HG03280 (cell line): ENCODE results near the gene ATP13A3.

Experiments used
- ATAC-seq: cut with Tn5 transposase; IDR thresholded peaks from one replicate; pipeline ENCODE4 v1.9.1; 2021; ENCODE audit warnings: mild to moderate bottlenecking, moderate library complexity; ENCODE audit not compliant: unreplicated experiment

Gene ATP13A3

DNA sequence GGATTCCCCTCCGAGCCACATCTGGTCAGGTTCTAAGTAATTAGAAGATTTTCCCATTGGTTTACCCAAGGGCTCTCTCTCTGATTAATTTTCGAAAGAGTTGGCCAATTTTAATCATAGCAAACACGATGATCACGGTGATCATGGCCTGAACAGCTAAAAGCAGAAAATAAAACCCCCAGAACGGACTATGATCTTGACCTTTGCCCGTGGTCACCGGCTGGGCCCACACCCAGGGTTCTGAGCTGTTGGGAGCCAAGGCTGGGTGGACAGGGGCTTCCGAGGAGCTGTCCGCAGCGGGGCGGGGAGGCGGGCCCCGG lies 90.3 kb downstream of the ATP13A3 start:
- ATAC-seq = no peak

DNA sequence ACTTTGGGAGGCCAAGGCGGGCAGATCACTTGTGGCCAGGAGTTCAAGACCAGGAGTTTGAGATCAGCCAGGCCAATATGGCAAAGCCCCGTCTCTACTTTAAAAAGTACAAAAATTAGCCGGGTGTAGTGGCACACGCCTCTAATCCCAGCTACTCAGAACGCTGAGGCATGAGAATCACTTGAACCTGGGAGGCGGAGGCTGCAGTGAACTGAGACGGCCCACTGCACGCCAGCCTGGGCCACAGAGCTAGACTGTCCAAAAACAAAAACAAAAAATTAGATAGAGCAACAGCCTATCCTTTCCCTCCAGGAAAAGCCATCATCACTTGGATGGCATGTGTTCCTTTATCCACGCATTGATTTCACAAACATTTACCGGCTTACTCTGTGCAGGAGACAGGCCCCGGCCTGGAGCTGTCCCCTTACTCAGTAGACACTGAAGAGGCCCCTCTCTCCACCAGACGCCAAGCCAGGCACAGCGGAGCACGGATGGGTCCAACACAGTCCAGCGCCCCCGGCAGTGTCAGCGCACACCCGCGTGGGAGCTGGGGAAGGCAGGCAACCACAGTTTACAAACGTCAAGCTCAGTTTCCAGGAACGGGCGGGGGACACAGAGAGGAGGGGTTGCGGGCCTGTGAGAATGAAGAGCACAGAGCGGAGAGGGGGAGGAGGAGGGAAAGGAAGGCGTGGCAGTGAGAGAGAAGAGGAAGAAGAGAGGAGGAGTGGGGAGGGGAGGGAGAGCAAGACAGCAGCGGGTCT lies 90.8 kb downstream of the ATP13A3 start:
- ATAC-seq = no peak

DNA sequence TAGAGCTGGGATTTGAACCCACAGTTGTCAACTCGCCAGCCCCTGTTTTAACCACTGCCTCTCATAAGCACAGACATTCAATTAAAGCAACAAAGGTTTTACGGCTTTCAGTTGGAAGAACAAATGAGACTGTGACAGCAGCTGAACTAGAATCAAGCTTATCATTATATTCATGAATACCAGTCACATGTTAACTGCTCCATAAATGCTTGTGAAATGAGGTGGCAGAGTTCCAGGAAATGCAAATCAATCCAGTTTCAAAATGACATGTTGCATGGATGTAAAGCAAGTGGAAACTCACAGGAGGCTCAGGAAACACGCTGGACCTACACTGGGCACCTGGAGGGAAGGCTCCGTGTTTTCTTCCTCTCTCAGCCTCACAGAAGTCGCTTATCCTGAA lies 91.6 kb downstream of the ATP13A3 start:
- ATAC-seq = no peak

DNA sequence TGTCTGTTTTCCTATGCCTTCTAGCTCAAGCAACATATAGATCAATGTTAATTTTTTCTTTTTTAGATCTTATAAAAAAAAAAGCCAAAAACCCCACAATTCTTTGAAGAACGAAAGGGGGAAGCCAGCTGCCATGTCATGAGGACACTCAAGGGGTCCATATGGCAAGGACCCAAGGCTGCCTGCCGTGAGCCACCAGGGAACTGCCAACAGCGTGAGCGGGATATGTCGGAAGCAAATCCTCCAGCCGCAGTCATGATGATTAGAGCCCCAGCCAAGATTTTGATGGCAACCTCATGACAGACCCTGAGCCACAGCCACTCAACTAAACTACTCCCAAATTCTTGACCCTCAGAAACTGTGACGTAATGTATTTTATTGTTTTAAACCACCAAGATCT lies 94.2 kb downstream of the ATP13A3 start:
- ATAC-seq = no peak

DNA sequence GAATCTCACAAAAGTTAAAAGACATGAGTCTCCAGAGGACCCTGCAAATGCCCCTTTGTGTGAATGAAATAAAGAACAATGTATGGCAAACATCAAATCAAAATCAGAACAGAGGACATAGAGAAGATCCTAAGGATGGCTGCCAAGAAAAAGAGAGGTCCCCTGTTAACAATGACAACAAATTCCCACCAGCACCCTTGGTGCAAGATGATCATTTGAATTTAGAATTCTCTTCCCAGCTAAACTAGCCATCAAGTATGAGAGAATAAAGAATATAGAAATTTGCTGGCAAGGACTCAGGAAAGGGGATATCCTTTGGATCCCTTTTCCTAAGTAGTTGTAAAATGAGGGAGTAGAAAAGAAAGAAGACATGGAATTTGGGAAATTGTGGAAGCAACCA lies 96.0 kb downstream of the ATP13A3 start:
- no peak for ATAC-seq

DNA sequence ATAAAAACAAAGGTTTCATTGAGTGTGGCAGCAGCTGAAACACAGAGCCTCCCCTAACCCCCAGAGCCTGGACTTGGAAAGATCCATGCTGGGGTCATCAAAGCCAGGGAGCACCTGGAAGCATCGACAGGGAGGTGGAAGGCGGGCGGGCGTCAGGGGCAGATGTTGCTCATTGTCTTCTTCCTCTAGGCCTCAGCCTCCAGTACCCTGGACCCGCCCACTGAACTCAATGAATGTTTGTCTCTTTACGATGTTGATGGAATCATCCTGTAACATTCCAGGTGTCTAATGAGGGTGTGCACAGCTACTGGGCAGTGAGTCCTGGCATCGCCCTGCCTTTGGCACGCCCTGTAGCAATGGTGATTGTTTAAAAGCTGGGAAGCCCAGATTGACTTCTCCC lies 97.5 kb downstream of the ATP13A3 start:
- ATAC-seq = no peak

DNA sequence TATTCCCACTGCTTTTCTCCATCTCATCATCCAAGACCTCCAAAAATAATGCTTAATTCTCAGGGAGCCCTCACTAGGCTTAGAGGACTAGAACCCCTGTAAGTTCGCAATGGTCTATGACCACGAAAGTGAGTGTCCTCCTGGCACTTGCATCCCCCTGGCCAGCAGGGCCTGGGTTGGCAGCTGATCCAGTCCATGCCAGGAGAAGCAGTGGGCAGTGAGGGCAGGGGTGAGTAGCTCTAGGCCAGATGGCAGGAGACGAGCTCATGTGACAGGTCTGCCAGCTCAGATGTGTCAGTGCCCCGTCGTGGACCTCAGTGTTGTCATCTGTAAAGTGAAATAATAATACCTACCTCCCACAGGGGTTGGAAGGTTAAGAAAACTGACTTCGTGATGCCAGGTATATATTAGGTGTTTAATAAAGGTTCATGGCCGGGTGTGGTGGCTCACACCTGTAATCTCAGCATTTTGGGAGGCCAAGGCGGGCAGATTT lies 98.8 kb downstream of the ATP13A3 start:
- no peak for ATAC-seq

DNA sequence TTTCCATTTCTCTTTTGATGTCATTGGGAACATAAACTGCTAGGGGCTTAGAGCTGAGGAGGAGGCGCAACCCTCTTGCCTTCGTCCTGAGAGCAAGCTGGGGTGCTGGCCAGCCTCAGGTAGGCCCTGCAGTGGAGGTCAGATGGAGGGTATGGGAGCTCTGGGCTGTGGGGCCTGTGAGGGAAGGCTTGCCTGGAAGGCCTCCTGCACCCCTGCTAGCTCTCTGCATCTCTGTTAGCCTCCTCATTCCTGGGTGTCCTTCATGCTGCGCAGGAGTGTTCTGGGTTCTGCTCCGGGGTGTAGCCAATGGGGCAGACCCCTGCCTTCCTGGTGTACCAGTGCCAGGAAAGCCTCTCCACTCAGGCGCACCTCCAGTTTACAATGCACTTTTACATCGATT lies 99.5 kb downstream of the ATP13A3 start:
- no peak for ATAC-seq

DNA sequence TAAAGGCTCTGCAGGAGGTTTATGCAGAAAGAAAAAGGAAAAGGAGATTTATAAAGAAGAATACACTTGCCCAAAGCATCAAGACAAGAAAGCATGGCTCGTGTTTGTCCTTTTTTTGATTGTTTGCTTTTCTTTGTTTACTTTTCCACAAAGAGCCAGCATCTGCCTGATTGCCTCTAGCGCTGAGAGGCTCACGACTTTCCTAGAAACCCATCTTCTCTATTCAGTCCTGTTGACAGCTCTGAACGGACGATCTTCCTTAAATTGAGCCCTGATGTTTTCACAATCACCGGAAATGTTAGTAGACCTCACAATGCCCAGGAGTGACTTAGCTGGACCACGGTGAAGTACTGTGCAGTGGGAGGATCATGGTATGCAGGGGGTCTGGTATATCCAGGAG lies 100.2 kb downstream of the ATP13A3 start:
- no peak for ATAC-seq

DNA sequence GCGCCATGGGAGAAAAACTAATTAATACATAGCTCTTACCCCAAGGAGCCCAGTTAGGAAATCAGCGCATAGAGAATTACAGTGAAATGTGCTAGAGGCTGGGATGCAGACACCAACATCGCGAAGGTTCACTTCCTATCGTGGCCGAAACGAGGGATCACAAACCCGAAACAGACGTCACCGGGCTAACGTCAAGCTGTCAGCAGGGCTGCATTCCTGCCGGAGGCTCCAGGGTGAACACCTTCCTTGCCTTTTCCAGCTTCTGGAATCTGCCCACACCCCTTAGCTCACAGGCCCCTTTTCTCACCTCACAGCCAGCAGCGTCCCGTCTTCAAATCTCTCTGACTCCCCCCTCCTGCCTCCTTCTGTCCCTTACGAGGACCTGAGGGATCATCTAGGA lies 100.7 kb downstream of the ATP13A3 start:
- no peak for ATAC-seq

DNA sequence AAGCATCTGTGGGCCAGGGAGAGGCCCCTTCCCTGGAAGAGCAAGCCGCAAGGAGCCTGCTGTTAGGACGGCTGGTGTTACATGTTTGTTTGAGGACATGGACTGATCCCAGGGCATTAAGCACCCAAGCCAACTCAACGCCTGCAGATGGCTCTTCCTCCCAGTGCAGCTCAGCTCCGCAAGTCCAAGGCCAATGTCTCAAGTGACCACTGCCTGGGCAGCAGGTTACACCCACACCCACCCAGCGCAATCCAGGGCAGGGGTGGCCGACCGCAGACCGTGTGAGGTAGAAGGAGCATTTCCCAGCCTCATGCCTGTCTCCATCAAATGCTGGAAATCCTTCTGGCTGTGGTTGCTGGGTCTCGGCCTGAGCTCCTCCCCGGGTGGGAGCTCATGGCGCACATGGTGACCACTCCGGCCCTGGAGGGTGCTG lies 102.2 kb downstream of the ATP13A3 start:
- ATAC-seq = no peak

DNA sequence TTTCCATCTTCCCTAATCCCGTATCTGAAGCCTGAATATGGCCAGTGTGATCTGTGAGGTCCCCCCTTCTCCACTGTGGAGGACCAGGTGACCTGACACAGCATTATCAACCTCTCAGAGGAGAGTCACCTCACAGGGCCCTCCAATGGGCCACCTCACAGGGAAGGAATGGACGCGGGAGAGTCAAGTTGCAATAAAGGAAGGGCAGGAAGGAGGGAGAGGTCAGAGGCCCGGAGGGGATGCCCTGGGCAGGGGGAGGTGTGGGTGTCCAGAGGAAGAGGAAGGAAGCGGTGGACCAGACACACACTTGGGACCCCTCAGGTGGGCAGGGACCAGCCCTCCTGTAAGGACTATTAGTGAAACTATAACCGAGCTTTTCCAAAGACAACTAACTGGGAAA lies 102.6 kb downstream of the ATP13A3 start:
- ATAC-seq = no peak

DNA sequence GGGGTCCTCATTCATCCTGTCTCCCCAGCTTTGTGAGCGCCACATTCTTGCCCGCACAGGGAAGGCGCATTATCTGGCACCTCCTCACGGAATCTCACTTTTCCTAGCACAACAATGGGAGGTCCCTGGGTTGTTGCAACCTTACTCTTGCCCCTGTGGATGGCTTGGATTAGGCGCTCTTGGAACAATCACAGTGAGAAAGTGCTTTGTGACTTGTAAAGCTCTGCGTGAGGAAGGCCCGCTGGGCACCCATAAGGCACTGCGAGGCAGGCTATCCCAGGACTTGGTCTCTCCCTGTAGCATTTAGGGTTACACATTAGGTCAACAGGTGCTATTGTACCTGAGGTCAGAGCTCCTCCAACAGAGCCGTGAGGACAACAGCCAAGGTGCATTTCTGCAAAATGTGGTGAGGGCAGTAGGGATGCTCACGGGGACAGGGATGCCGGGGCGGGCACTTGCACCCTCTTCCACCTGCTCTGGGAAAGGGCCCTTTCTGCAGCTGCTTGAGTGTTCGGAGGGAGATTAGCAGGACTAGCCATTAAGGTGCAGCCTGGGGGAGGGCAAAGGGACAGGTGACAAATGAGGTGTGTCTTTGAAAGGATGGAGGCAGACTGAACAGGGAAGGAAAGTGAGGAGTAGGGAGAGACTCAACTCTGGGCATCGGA lies 103.4 kb downstream of the ATP13A3 start:
- no peak for ATAC-seq

DNA sequence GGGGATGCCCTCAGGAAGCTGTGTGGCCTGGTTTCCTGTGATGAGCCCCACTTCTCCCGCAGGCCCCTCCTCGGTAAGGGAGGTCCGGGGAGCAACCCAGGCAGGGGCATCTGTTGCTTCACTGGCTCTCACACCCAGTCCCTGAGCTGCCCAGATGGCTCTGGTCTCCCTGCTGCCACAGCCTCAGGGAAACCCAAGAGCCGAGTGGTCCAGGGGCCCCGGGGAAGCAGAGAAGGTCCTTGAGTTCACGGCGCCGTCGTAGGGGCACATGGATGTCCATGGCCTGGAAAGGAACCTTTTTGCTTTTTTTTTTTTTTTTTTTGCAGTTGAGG lies 103.9 kb downstream of the ATP13A3 start:
- ATAC-seq = no peak

DNA sequence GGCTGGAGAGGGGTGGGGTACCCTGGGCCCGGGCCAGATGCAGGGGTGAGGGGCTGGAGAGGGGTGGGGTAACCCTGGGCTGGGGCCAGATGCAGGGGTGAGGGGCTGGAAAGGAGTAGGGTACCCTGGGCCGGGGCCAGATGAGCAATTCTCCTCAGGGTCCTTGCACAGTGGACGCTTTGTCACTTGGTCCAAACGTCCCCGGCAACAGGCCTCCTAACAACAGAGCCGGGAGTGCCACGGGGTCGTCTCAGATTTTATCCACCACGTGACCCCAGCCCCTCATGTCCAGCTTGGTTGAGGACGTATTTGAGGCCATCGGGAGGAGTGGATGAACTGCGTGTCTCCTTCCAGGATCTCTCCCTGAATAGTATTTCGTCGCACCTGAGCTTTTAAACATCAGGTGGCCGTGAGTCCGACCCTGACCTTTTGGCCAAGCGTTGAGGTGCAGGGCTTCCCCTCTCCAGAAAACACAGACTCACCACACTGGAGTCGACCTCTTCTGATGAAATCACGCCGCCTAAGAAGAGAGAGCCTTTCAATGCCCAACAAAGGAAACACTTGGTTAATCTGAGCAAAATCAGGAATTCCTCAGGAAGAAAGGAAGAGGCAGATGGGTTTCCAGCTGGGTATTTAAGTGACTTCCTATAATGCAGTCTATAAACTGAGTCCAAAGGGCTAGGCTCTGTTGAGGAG lies 104.5 kb downstream of the ATP13A3 start:
- no peak for ATAC-seq

DNA sequence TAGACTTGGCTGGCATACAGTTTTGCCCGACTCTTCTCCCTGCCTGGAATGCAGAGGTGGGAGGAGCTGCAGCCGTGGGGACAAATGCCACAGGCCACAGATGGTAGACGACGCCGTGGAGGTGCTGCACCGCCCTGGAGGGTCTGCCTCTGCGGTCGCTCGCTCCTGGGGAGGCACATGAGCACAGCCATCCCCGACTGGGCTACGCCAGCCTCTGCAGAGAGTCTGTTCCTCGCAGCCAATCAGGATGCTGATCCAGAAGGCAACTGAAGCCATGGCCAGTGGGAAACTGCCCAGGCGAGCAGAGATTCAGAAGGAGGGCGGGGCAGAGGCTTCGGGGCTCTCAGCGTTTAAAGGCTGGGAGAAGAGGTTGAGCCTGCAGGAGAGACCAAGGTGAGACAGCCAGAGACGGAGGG lies 105.3 kb downstream of the ATP13A3 start:
- ATAC-seq = no peak

DNA sequence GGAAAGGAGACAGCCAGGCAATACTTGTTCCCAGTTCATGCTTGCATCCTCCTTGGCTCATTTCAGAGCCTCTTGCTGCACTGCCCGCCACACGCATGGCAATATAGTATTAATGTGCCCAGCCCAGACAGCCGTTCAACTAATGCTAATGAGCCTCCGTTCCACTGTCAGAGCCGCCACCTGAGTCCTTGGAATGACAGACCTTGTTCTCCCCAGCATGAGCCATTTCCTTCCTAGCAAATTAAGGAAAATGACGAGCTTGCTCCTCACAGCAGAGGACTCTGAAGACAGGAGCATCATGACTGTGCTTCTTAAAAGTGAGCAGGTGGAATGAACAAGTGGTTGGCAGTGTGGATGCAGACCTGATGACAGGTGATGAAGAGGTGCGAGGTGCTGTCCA lies 106.5 kb downstream of the ATP13A3 start:
- ATAC-seq = no peak

DNA sequence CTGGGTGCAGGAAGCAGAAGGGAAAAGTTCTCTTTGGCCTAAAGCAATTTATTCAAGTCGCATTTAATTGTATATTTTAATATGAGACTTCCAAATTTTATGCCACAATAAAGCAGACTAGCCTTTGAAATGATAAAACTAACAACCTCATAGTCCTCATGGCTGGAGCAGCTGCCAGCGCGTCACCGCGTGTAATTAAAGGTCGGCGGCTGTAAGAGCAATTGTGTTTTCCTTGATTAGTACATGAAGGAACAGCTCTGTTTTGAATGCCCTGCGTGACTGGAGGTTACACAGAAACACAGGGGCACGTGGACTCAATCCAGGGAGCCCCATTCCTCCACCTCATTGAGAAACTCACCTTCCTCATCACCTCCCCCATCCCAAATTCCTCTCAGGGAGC lies 107.2 kb downstream of the ATP13A3 start:
- no peak for ATAC-seq

DNA sequence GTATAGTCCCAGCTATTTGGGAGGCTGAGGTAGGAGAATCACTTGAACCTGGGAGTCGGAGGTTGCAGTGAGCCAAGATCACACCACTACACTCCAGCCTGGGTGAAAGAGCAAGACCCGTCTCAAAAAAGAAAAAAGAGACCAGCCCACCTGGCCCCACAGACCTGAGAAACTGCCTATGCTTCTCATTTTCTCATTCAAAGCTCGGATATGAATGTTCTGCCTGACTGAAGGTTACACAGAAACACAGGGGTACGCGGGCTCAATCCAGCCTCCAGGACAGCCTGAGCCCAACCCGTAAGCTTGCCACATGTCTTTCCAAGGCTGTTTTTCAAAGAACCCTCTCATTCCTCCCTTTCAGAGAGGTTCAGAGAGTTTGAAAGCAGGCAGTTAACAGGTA lies 107.6 kb downstream of the ATP13A3 start:
- ATAC-seq = no peak

DNA sequence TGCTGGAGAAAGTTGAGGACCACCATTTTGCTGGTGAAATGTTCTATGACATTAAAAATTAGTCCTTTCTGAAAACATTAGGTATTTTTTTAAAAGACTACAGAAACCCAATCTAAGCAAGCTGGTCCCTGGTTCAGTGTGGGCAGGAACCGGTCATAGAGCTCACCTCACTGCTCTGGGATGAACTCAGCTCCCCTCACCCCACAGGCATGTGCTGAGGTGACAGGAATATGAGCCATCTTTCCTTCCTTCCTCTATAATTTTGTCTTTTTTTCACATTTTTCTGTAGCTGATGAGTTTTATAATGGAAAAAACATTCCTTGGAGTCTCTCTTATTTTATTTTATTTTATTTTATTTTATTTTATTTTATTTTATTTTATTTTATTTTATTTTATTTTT lies 109.1 kb downstream of the ATP13A3 start:
- no peak for ATAC-seq

DNA sequence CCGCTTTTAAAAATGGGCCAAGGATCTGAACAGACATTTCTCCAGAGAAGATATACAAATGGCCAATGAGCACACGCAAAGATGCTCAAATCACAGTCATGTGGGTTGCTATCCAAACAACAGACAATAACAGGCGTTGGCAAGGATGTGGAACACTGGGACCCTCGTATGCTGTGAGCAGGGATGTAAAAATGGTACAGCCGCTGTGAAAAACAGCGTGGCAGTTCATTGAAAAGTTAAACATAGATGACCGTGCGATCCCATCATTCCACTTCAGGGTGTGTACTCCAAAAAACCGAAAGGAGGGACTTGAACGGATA lies 110.6 kb downstream of the ATP13A3 start:
- no peak for ATAC-seq

DNA sequence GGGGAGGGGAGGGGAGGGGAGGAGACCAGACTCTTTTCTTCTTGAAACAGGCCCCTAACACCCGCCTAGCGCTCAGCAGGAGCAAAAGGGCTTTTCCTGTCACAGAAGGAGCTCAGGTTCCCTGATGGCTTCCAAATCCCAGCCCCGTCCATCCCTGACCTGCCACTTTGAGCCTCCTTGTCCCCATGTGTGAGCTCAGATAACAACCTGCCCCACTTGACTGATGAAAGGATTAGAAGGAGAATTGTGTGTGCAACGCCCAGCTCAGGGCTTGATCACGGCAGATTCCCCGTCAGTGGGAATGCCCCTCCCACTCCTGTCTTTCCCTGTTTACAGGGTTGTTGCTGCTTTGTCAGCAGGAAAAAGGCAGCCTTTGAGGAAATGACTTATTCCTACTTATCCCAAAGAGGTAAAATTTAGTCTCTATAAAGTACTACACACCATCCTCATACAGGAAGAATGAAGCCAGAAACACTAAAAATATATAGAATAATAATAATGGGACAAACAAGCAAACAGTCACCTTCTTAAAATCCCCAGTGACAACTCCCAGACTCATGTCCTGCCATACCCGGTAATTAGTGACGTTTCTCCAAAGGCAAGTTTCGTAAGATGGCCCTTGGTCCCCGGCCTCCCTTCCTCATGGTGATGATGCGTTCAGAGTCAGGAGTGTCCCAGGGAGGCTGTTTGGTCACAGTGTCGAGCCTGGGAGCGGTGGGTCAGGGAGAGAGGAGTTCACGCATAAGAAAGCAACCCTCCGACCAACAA lies 111.1 kb downstream of the ATP13A3 start:
- no peak for ATAC-seq
